ENCODE data around the gene UBE2Q2.

- no peak for TF ChIP-seq CTCF (conservative IDR thresholded peaks at IDR 0.05 in 1 of 2, IDR thresholded peaks at IDR 0.05 in 1 of 2; ENCODE audit: extremely low read depth in 1 of 2, insufficient read depth in 1 of 2, low read depth in 1 of 2, low read length in 2 of 2)
- TF ChIP-seq EZH2 (IDR thresholded peaks at IDR 0.05; ENCODE audit: borderline replicate concordance, low read length), result no peak
Measured at GRCh38 chr15:75884041-75884440, 40.8 kb downstream of the UBE2Q2 start.

All from mammary epithelial cell (primary cell).